Esophagus squamous epithelium (tissue), 4 donors: Measurements from ENCODE around the gene IL1RAPL2.

Experiments
- CTCF ChIP-seq, 6 experiments: fragments of 450-650 bp in 4 of 6; fragments of 200-600 bp in 2 of 6; sonication (generic) in 2 of 6; IDR thresholded peaks; one replicate each; pipeline ENCODE4 v1.5.1; 2016 to 2019; ENCODE audit warnings: antibody characterized with exemption in 6 of 6, mild to moderate bottlenecking in 4 of 6, moderate library complexity in 4 of 6
- POLR2A ChIP-seq, 4 donors: fragments of 450-650 bp; IDR thresholded peaks; one replicate each; pipeline ENCODE4 v1.6.1; 2017; ENCODE audit warnings: antibody characterized with exemption in 4 of 4, mild to moderate bottlenecking in 4 of 4, moderate library complexity in 3 of 4

GRCh38 chrX:105229146-105229545 is 663.1 kb downstream of the IL1RAPL2 start:
- TF ChIP-seq POLR2A (IDR thresholded peaks at IDR 0.05), result no peak
- no peak for TF ChIP-seq CTCF (IDR thresholded peaks at IDR 0.05)
